HG03457 (cell line): ENCODE measurements around the gene ITPR1.
A peak's percentile ranks its signal among the peaks of the same experiment; 100 is the strongest.

Experiments used
- ATAC-seq: cut with Tn5 transposase; IDR thresholded peaks from one replicate; pipeline ENCODE4 v1.9.1; 2021; ENCODE audit warnings: moderate number of reproducible peaks; ENCODE audit not compliant: unreplicated experiment

Gene ITPR1

GRCh38 chr3:4770561-4770960 lies 277.4 kb downstream of the ITPR1 start:
- no peak for ATAC-seq

- ATAC-seq, result no peak
These were observed 278.1 kb downstream of the ITPR1 start for GRCh38 chr3:4771243-4771642.

- no peak for ATAC-seq
These were observed 279.1 kb downstream of the ITPR1 start for GRCh38 chr3:4772171-4772804.

- no peak for ATAC-seq
These were observed 279.7 kb downstream of the ITPR1 start for GRCh38 chr3:4772858-4773257.

GRCh38 chr3:4773583-4773982 lies 280.4 kb downstream of the ITPR1 start:
- ATAC-seq, result no peak

GRCh38 chr3:4774531-4774930 lies 281.4 kb downstream of the ITPR1 start:
- no peak for ATAC-seq

GRCh38 chr3:4776399-4776979 lies 283.3 kb downstream of the ITPR1 start:
- peak; percentile 23 for ATAC-seq

- ATAC-seq, result peak; percentile 91
These were observed 283.9 kb downstream of the ITPR1 start for GRCh38 chr3:4776980-4777581.

GRCh38 chr3:4778119-4778518 lies 285.0 kb downstream of the ITPR1 start:
- ATAC-seq, result no peak

GRCh38 chr3:4778740-4779139 lies 285.6 kb downstream of the ITPR1 start:
- ATAC-seq, result no peak

GRCh38 chr3:4780545-4780957 lies 287.4 kb downstream of the ITPR1 start:
- no peak for ATAC-seq

GRCh38 chr3:4782095-4782494 lies 288.9 kb downstream of the ITPR1 start:
- no peak for ATAC-seq

GRCh38 chr3:4785551-4785950 lies 292.4 kb downstream of the ITPR1 start:
- ATAC-seq, result no peak

GRCh38 chr3:4786431-4786830 lies 293.3 kb downstream of the ITPR1 start:
- no peak for ATAC-seq

- no peak for ATAC-seq
These were observed 298.2 kb downstream of the ITPR1 start for GRCh38 chr3:4791358-4791757.

- no peak for ATAC-seq
These were observed 300.2 kb downstream of the ITPR1 start for GRCh38 chr3:4793311-4793710.

GRCh38 chr3:4794331-4794730 lies 301.2 kb downstream of the ITPR1 start:
- no peak for ATAC-seq

- no peak for ATAC-seq
These were observed 301.6 kb downstream of the ITPR1 start for GRCh38 chr3:4794798-4795197.

GRCh38 chr3:4795905-4796304 lies 302.8 kb downstream of the ITPR1 start:
- ATAC-seq, result no peak

- no peak for ATAC-seq
These were observed 304.1 kb downstream of the ITPR1 start for GRCh38 chr3:4797201-4797705.

GRCh38 chr3:4799266-4800256 lies 306.4 kb downstream of the ITPR1 start:
- ATAC-seq, result no peak
